Glutamatergic neuron (in vitro differentiated cells): ENCODE measurements around the gene SMOC2. TPM values are rescaled to one million over a fixed set of nuclear protein-coding genes. Genes with fewer than 3 reads are reported as not detected.

Source experiments
- DNase-seq: peaks from one replicate; pipeline ENCODE4 v3.0.0; 2022
- H3K27ac Mint-ChIP-seq: one replicate; pipeline ENCODE4 v1.8.0; 2020; ENCODE audit warnings: mild to moderate bottlenecking, mixed read lengths, inconsistent platforms; ENCODE audit not compliant: unreplicated experiment
- H3K27me3 Mint-ChIP-seq: one replicate; pipeline ENCODE4 v1.8.0; 2020; ENCODE audit warnings: mild to moderate bottlenecking, moderate library complexity, mixed read lengths, inconsistent platforms; ENCODE audit not compliant: unreplicated experiment
- H3K36me3 Mint-ChIP-seq: one replicate; pipeline ENCODE4 v1.8.0; 2020; ENCODE audit warnings: mild to moderate bottlenecking, mixed read lengths, inconsistent platforms; ENCODE audit not compliant: unreplicated experiment
- H3K4me1 Mint-ChIP-seq: one replicate; pipeline ENCODE4 v1.8.0; 2020; ENCODE audit warnings: mild to moderate bottlenecking, low read depth, mixed read lengths, inconsistent platforms; ENCODE audit not compliant: unreplicated experiment
- H3K4me3 Mint-ChIP-seq: one replicate; pipeline ENCODE4 v1.8.0; 2020; ENCODE audit warnings: mild to moderate bottlenecking, mixed read lengths, inconsistent platforms; ENCODE audit not compliant: unreplicated experiment
- H3K9me3 Mint-ChIP-seq: one replicate; pipeline ENCODE4 v1.8.0; 2020; ENCODE audit warnings: mild to moderate bottlenecking, moderate library complexity, mixed read lengths, inconsistent platforms; ENCODE audit not compliant: unreplicated experiment
- total RNA-seq: library from RNA; stranded (reverse); fragmentation: NEBNext Ultra II Directional; extraction: Animal tissue kit (Norgen Biotek cat#: 25700); gene quantifications from one replicate; pipeline ENCODE4 v1.2.1, GENCODE V29; 2021; ENCODE audit not compliant: unreplicated experiment
- TF ChIP-seq, protein P1 (sequence below): fragments of 200-600 bp; sonication (generic); IDR thresholded peaks from one replicate; pipeline ENCODE4 v1.5.0; 2021; ENCODE audit not compliant: partially characterized antibody, unreplicated experiment

SMOC2 gene
- total RNA-seq, 1 donor from 2014 or later: 0.44 TPM

GRCh38 chr6:168507730-168508129 is 66.7 kb downstream of the SMOC2 start:
- H3K9me3 Mint-ChIP-seq: no peaks in the 10 kb centered on the region
- peaks cover 4% of the 10 kb centered on the region for H3K27me3 Mint-ChIP-seq
- peaks cover 2% of the 10 kb centered on the region for H3K4me1 Mint-ChIP-seq
- H3K4me3 Mint-ChIP-seq: no peak overlapping the region
- peaks cover 11% of the 10 kb centered on the region for H3K36me3 Mint-ChIP-seq
- TF ChIP-seq, protein P1, sequence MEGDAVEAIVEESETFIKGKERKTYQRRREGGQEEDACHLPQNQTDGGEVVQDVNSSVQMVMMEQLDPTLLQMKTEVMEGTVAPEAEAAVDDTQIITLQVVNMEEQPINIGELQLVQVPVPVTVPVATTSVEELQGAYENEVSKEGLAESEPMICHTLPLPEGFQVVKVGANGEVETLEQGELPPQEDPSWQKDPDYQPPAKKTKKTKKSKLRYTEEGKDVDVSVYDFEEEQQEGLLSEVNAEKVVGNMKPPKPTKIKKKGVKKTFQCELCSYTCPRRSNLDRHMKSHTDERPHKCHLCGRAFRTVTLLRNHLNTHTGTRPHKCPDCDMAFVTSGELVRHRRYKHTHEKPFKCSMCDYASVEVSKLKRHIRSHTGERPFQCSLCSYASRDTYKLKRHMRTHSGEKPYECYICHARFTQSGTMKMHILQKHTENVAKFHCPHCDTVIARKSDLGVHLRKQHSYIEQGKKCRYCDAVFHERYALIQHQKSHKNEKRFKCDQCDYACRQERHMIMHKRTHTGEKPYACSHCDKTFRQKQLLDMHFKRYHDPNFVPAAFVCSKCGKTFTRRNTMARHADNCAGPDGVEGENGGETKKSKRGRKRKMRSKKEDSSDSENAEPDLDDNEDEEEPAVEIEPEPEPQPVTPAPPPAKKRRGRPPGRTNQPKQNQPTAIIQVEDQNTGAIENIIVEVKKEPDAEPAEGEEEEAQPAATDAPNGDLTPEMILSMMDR: no peak
- no peak for DNase-seq
- no peak overlapping the region for H3K27ac Mint-ChIP-seq

- no peak for DNase-seq
- Mint-ChIP-seq H3K36me3 (peaks cover 11% of the 10 kb centered on the region), H3K9me3 (no peaks in the 10 kb centered on the region), H3K4me1 (peaks cover 2% of the 10 kb centered on the region), H3K27ac (no peak overlapping the region), H3K27me3 (peaks cover under 1% of the 10 kb centered on the region), H3K4me3 (no peak overlapping the region)
- TF ChIP-seq, protein P1: no peak
Measured at GRCh38 chr6:168508903-168509302, 67.9 kb downstream of the SMOC2 start.

DNA sequence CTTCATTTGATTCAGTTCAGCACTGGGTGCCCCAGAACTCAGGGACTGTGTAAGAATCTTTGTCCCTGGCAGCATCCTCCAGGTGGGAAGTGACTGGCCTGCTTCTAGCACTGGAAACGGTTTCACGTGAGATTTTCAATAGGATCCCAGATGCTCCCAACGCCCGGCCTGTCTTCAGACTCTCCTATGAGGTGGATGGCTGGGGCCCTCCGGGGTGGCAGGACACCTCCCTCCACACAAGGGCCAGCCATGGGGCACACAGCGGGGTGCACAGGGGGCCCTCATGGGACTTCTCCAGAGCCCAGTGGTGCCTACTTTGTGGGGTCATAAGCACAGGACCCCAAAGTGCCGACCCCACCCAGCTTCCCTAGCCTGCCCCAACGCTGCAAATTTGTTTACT is 72.8 kb downstream of the SMOC2 start:
- no peaks in the 10 kb centered on the region for H3K36me3 Mint-ChIP-seq
- no peak overlapping the region for H3K4me3 Mint-ChIP-seq
- peaks cover 2% of the 10 kb centered on the region for H3K4me1 Mint-ChIP-seq
- no peaks in the 10 kb centered on the region for H3K9me3 Mint-ChIP-seq
- TF ChIP-seq, protein P1: no peak
- no peak for DNase-seq
- no peak overlapping the region for H3K27ac Mint-ChIP-seq
- H3K27me3 Mint-ChIP-seq: no peaks in the 10 kb centered on the region

GRCh38 chr6:168514216-168514615 is 73.2 kb downstream of the SMOC2 start:
- no peaks in the 10 kb centered on the region for H3K9me3 Mint-ChIP-seq
- H3K27ac Mint-ChIP-seq: no peak overlapping the region
- peaks cover 2% of the 10 kb centered on the region for H3K4me1 Mint-ChIP-seq
- H3K4me3 Mint-ChIP-seq: no peak overlapping the region
- TF ChIP-seq, protein P1: no peak
- H3K36me3 Mint-ChIP-seq: no peaks in the 10 kb centered on the region
- no peak for DNase-seq
- H3K27me3 Mint-ChIP-seq: no peaks in the 10 kb centered on the region

DNA sequence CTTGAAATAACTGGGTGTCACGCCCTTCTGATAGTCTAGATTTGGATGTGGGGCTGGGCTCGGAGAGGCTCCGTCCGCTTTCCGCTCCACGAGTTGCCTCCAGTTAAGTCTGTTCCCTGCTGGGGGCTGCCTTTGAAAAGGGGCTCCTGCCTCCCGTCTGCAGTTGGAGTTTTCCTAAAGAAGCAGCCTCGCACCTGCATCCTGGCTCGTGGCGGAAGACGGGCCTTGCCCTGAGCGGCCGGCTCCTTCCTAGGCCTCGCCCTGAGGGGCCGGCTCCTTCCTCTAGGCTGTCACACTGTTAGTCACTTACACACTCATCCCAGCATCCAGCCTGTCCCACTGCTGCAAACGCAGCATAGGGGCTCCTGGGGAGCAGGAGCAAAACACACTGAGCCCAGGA is 74.4 kb downstream of the SMOC2 start:
- TF ChIP-seq, protein P1: no peak
- H3K27me3 Mint-ChIP-seq: no peaks in the 10 kb centered on the region
- H3K4me1 Mint-ChIP-seq: peaks cover 4% of the 10 kb centered on the region
- no peak for DNase-seq
- H3K9me3 Mint-ChIP-seq: no peaks in the 10 kb centered on the region
- no peak overlapping the region for H3K27ac Mint-ChIP-seq
- H3K4me3 Mint-ChIP-seq: no peak overlapping the region
- H3K36me3 Mint-ChIP-seq: no peaks in the 10 kb centered on the region
